PC-3 (cell line): ENCODE results near the gene HIGD1C. TPM values are rescaled to one million over a fixed set of nuclear protein-coding genes. Genes with fewer than 3 reads are reported as not detected.

ENCODE experiments used
- ATAC-seq: fragments of 200-7000 bp; cut with Tn5 transposase; 2 replicates; pipeline ENCODE4 v1.9.1; 2020; ENCODE audit warnings: mild to moderate bottlenecking, moderate library complexity
- BruUV-seq: library from RNA; stranded (reverse); fragments of 400-500 nt; replicated peaks from 2 replicates; lab custom pipeline; 2021; lab: Mats Ljungman, UMichigan
- CTCF ChIA-PET: fragments of 300-600 bp; sonication (Branson Sonifier 250); formaldehyde crosslinking; loops from one replicate; lab custom pipeline; 2022; ENCODE audit warnings: antibody characterized with exemption; lab: Charles Lee
- POLR2A ChIA-PET: fragments of 300-600 bp; sonication (Branson Sonifier 250); formaldehyde crosslinking; loops from one replicate; lab custom pipeline; 2022; ENCODE audit warnings: antibody characterized with exemption; ENCODE audit not compliant: unreplicated experiment; lab: Charles Lee
- DNase-seq: peaks from one replicate; pipeline ENCODE4 v3.0.0-alpha.2; 2015
- H2AFZ ChIP-seq: fragments of 300-600 bp; sonication (generic); 2 replicates; pipeline ENCODE4 v1.6.0; 2016; ENCODE audit warnings: antibody characterized with exemption, low read length
- H3F3A ChIP-seq: fragments of 300-600 bp; sonication (generic); one replicate; pipeline ENCODE4 v1.6.0; 2017; ENCODE audit warnings: antibody characterized with exemption, low read length, control low read depth, mild to moderate bottlenecking; ENCODE audit not compliant: unreplicated experiment
- H3K27ac ChIP-seq: fragments of 300-600 bp; sonication (generic); 2 replicates; pipeline ENCODE4 v1.5.1; 2016; ENCODE audit warnings: mild to moderate bottlenecking, low read length
- H3K27me3 ChIP-seq: fragments of 300-600 bp; sonication (generic); 2 replicates; pipeline ENCODE4 v1.6.1; 2016; ENCODE audit warnings: low read length, mixed read lengths
- H3K36me3 ChIP-seq: fragments of 300-600 bp; sonication (generic); 2 replicates; pipeline ENCODE4 v1.6.1; 2016; ENCODE audit warnings: low read depth, mixed run types, low read length, mixed read lengths
- H3K4me1 ChIP-seq: fragments of 300-600 bp; sonication (generic); 2 replicates; pipeline ENCODE4 v1.5.1; 2016; ENCODE audit warnings: low read length; ENCODE audit not compliant: insufficient read depth
- H3K4me2 ChIP-seq: fragments of 300-600 bp; sonication (generic); 2 replicates; pipeline ENCODE4 v1.6.0; 2016; ENCODE audit warnings: low read length
- H3K4me3 ChIP-seq: fragments of 300-600 bp; sonication (generic); 2 replicates; pipeline ENCODE4 v1.5.1; 2016; ENCODE audit warnings: mild to moderate bottlenecking, low read length, mixed read lengths
- H3K79me2 ChIP-seq: fragments of 300-600 bp; sonication (generic); 2 replicates; pipeline ENCODE4 v1.6.1; 2017; ENCODE audit warnings: low read length, mixed read lengths
- H3K9ac ChIP-seq: fragments of 300-600 bp; sonication (generic); 2 replicates; pipeline ENCODE4 v1.6.0; 2016; ENCODE audit warnings: mild to moderate bottlenecking, low read length
- H3K9me2 ChIP-seq: fragments of 300-600 bp; sonication (generic); replicated peaks from 2 replicates; pipeline ENCODE4 v1.6.1; 2016; ENCODE audit warnings: mixed run types, low read length, mixed read lengths
- H3K9me3 ChIP-seq: fragments of 300-600 bp; sonication (generic); 2 replicates; pipeline ENCODE4 v1.6.1; 2016; ENCODE audit warnings: low read length, mixed read lengths
- H4K20me1 ChIP-seq: fragments of 300-600 bp; sonication (generic); 2 replicates; pipeline ENCODE4 v1.6.1; 2016; ENCODE audit warnings: low read length, mixed read lengths
- CTCF ChIP-seq: fragments of 300-600 bp; sonication (generic); conservative IDR thresholded peaks from 2 replicates; pipeline ENCODE4 v1.5.1; 2017; ENCODE audit warnings: antibody characterized with exemption, low read depth, mild to moderate bottlenecking, low read length
- EZH2 ChIP-seq: fragments of 300-600 bp; sonication (generic); IDR thresholded peaks from one replicate; pipeline ENCODE4 v1.6.1; 2017; ENCODE audit warnings: antibody characterized with exemption, mild to moderate bottlenecking, low read length; ENCODE audit not compliant: unreplicated experiment
- EZH2phosphoT487 ChIP-seq: fragments of 300-600 bp; sonication (generic); IDR thresholded peaks from 2 replicates; pipeline ENCODE4 v1.6.1; 2018; ENCODE audit warnings: mild to moderate bottlenecking, antibody characterized with exemption, low read length, borderline replicate concordance
- intact Hi-C: fragments of 100-400 bp; cut with micrococcal nuclease; formaldehyde crosslinking; loops from 2 replicates; pipeline ENCODE4 v1.9.0; 2023
- total RNA-seq: library from RNA; depleted of rRNA; stranded (reverse); fragments of >200 nt; gene quantifications from 2 replicates; pipeline ENCODE4 v1.2.3, GENCODE V29; 2014

HIGD1C gene
- total RNA-seq, 1 experiment from 2014 or later, result not detected

GRCh38 chr12:50934981-50935807 lies 17.1 kb upstream of the HIGD1C start:
- POLR2A ChIA-PET, result no interaction called here
- H3K9me2 ChIP-seq, result no peaks in the 10 kb centered on the region
- ATAC-seq, result no peak
- no peaks in the 10 kb centered on the region for H4K20me1 ChIP-seq
- BruUV-seq, result no TSS peak
- intact Hi-C loops, result no loop called here
- no peaks in the 10 kb centered on the region for H3K79me2 ChIP-seq
- no peak for DNase-seq
- CTCF ChIA-PET, result no interaction called here
- H3K4me3 ChIP-seq, result no peak overlapping the region
- no peak overlapping the region for H3K27ac ChIP-seq
- H3K4me2 ChIP-seq, result no peak overlapping the region
- no peaks in the 10 kb centered on the region for H3K27me3 ChIP-seq
- H2AFZ ChIP-seq, result no peak overlapping the region
- H3K36me3 ChIP-seq, result no peaks in the 10 kb centered on the region
- H3K9ac ChIP-seq, result no peak overlapping the region
- no peak for TF ChIP-seq CTCF
- TF ChIP-seq EZH2phosphoT487, result no peak
- TF ChIP-seq EZH2, result no peak
- no peaks in the 10 kb centered on the region for H3F3A ChIP-seq
- H3K9me3 ChIP-seq, result no peaks in the 10 kb centered on the region
- H3K4me1 ChIP-seq, result 0 out of 2 replicates have a peak, but pooled peaks cover 5% of the 10 kb centered on the region

GRCh38 chr12:50936821-50937530 lies 15.4 kb upstream of the HIGD1C start:
- intact Hi-C loops, result no loop called here
- POLR2A ChIA-PET, result no interaction called here

More at GRCh38 chr12:50936821-50937530, 15.4 kb upstream of the HIGD1C start:
- Histone ChIP-seq H2AFZ (no peak overlapping the region), H3K9me2 (no peaks in the 10 kb centered on the region), H3K27me3 (no peaks in the 10 kb centered on the region), H3F3A (no peaks in the 10 kb centered on the region), H3K27ac (no peak overlapping the region), H3K9me3 (no peaks in the 10 kb centered on the region), H3K4me2 (no peak overlapping the region), H3K4me3 (no peak overlapping the region), H3K36me3 (no peaks in the 10 kb centered on the region), H3K79me2 (no peaks in the 10 kb centered on the region), H3K4me1 (0 out of 2 replicates have a peak, but pooled peaks cover 5% of the 10 kb centered on the region), H3K9ac (no peak overlapping the region), H4K20me1 (no peaks in the 10 kb centered on the region)
- CTCF ChIA-PET, result no interaction called here
- no peak for TF ChIP-seq EZH2
- no peak for TF ChIP-seq CTCF
- no peak for TF ChIP-seq EZH2phosphoT487
- ATAC-seq, result no peak
- no TSS peak for BruUV-seq
- DNase-seq, result no peak
